T1000 (cell line): ENCODE data around the gene AHCYL2.
"Not testable (repeated sequence)": the region's sequence is repeated elsewhere in the genome, so short reads cannot be mapped to it uniquely, and the experiment has no call there.

ENCODE experiments used
- DNase-seq: peaks from one replicate; lab custom pipeline; 2025; ENCODE audit warnings: mixed read lengths; lab: John Stamatoyannopoulos, UW

Gene AHCYL2

DNA sequence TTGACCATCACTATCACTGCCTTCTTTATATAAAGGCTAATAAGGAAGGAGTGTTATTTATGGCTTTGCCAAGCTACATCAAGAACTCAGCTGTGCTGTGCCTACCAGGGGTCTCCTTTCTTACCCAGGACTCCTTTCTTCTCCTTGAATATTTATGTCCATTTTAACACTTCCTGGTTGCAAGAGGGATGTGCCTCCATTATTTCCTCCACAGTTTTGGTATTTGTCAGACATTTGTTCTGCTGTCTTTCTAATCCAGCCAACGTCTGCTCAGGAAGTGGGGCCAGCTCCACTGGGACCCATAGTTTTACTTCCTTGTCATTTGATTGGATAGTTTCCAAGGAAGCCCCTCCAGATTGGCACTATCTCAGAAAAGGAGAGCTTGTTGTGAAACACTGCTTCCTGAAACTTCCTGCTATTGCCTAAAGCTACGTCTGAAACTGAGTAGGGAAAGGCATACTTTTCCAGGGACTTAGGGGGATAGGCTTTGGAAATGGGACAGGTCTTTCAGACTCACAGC lies 202.8 kb downstream of the AHCYL2 start:
- DNase-seq, result no peak

DNA sequence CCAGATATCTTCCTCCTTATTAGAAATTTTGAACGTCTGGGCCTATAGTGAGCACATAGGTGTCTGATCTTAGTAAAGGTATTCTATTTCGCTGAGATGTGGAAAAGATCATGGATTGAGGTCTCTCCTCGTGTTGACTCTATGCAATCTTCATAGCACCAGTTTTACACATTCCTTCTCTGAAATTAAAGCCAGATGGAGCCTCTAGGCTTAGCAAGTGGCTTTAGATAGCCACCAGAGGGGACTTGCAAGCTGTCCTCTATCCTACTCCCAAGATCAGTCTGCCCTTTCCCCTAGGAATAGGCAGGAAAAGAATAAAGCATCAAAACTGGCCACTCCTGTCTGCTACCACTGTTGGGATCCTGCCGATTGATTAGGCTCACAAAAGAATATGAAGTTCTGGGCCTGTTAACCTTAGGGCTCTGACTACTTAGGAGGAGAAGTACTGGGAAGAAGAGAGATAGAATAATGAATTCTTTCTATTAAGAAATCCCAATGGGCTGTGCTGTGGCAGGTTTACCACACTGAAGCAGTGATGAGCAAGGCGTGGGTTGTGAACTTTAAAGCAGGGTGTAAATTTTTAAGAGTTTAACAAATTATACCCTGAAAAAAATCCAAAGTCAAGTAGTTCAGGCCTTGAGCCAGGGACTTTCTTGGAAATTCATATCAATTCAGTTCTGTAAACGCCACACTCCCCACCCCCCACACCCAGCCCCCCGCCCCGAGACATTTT lies 207.2 kb downstream of the AHCYL2 start:
- DNase-seq, result no peak

DNA sequence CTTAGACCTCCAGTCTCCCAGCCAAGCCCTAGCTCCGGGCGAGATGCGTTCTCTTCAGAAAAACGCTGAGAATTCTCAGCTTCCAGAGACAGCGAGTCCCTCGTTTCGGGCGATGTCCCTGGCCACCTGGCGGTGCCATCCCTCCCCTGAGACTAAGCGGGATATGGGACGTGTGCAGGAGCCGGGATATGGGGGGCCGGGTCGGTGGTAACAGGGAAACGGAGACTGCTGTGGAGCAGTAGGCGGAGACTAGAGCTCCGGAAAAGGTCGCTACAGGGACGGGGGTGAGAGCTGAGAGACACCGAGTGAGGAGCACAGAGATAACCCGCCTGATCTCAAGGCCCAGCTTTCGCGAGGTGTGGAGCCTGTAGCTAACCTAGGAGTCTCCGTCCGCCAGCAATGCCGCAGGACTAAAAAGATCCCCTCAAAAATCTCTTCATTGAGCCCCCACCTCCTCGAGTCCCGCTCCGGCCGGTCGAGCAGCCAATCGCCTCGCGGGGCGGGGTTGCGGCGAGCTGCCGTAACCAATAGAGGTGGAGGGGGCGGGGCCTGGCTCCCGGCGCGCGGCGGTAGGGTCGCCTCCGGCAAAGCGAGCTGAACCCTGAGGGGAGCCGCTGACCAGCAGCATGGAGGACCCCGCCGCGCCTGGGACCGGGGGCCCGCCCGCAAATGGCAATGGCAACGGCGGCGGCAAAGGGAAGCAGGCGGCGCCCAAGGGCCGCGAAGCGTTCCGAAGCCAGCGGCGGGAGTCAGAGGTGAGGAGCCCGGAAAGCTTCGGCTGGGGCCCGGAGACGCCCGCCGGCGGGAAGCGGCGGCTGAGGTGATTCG lies 209.2 kb downstream of the AHCYL2 start, which contains the start of gene STRIP2:
STRIP2 (plus strand) TSS at position 586 of the 828 bp plus-strand sequence; CDS start at position 627, 41 bp downstream.
- DNase-seq, result peak; percentile 76

DNA sequence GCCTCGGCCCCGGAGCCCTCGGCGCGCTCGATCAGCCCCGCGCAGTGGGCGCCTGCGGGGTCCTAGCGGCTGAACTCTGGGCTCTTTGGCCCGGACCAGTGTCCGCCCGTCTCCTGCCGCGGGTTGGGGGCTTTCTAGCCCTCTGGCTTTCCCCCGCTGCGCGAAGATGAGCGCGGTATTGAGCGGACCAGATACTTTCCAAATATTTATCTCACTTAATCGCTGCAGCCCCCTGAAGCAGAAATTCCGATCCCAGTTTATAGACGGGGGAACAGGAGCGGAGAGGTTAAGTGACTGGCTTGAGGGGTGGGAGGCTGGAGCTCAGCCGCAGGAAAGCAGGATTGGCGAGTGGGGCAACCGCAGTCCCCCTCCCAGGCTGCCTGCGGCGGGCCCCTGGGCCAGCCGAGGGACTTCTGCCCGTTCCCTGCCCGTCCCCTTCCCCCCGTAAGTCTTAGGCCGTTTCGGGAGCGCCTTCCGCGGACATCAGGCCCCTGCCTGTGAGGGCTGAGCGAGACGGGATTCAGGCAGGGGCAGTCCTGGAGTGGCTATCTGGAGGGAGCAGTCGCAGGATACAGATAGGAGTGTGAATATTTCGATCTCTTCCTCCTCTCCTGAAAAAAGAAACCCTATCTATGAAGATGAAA lies 210.0 kb downstream of the AHCYL2 start:
- peak; percentile 14 for DNase-seq

DNA sequence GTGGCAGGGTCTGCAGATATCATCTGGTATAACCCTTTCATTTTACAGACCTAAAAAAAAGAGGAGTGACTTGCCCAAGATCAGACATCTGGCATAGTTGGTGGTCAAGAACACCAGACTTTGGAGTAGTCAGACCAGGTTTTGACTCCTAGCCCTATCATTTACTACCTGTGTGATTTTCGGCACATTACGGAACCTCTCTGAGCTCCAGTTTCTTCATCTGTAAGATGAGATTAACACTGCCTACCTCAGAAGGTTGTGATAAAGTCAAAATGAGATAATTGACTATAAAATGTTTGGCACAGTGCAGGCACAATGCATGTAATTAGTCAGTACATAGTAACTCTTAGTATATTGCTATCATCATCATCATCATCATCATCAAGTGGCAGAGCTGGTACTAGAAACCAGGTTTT lies 210.6 kb downstream of the AHCYL2 start:
- DNase-seq, result no peak

DNA sequence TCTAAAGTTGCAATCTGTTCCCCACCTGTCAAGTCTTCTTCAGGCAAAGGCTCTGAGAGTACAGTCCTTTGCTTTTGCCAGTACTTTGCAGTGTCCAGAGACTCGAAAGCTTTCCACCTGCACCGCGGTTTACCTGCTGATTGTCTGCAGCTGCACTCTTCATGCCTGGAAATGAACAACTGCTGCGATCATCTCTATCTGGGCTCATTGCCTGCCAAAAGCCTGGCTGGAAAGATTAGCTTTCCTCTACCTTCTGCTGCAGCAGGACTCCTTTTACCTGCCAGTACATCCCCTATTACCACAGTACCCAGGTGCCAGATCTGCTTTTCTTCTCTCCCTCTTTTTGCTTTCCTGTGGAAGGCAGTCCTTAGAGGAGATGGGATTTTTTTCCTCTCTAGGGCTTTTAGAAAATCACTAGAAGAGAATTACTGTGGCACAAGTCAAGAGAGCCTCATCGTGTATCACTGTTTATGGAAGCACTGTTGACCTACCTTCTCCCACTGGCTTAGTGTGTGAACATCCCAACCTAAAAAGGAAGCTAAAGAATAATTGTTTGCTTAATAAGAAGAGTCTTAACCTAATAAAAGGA lies 211.6 kb downstream of the AHCYL2 start:
- no peak for DNase-seq

DNA sequence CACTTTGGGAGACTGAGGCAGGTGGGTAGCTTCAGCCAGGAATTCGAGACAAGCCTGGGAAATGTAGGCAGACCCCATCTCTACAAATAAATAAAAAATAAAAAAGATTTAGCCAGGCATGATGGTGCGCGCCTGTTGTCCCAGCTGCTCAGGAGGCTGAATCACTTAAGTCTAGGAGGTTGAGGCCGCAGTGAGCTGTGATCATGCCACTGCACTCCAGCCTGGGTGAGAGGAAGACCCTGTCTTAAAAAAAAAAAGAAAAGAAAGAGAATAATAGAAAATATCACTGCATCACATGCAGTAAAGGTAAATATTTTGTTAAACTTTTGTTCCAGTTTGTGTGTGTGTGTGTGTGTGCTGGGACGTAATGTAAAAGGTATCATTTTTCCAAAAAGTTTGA lies 212.4 kb downstream of the AHCYL2 start:
- no peak for DNase-seq

DNA sequence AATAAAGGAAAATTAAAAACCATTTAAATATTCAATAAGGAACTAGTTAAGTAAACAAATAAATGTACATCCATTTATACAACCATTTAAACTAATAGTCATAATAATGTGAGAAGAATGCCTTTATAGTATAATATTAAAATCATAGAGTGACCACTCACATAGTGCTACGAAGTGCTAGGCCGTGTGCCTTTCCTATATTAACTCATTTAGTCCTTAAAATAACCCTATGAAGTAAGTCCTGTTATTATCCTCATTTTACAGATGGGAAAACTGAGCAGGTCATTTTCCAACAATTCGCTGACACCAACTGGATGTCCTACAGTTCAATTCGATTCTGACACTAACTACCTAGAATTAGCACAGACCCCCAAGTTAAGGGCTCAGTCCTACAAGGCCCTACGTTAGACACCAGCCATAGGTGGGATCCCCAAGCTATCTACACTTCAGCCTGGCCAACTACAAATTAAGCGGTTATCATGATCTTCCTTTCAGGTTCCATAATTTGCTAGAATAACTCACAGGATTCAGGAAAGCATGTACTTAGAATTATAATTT lies 213.5 kb downstream of the AHCYL2 start:
- no peak for DNase-seq

DNA sequence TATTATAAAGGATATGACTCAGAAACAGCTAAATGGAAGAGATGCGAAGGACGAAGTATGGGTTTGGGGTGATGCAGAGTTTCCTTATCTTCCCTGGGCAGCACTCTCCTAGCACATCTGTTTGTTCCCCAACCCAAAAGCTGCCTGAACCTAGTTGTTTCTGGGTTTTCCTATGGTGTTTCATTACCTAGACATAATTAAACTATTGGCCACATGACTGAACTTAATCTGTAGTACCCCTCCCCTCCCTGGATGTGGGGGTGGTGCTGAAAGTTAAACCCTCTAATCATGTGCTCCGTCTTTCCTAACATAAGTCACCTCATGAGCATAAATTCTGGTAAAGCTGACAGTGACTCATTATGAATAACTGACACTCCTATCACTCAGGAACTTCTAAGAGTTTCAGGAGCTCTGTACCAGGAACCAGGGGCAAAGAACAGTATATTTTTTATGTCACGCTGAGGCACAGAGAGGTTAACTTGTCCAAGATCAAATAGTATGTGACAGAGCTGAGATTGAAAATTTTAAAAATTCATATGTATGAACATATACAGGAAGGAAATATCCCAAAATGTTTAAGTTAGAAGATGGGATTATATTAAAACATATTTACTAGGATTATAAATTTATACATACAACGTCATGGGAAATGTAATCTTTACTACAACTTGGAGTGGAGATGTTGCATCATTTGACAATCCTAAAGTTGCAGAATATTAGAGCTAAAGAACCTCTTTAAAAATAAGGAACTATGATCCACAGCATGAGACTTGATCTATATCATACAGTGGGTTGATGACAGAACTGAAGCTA lies 214.2 kb downstream of the AHCYL2 start:
- peak; percentile 4 for DNase-seq

DNA sequence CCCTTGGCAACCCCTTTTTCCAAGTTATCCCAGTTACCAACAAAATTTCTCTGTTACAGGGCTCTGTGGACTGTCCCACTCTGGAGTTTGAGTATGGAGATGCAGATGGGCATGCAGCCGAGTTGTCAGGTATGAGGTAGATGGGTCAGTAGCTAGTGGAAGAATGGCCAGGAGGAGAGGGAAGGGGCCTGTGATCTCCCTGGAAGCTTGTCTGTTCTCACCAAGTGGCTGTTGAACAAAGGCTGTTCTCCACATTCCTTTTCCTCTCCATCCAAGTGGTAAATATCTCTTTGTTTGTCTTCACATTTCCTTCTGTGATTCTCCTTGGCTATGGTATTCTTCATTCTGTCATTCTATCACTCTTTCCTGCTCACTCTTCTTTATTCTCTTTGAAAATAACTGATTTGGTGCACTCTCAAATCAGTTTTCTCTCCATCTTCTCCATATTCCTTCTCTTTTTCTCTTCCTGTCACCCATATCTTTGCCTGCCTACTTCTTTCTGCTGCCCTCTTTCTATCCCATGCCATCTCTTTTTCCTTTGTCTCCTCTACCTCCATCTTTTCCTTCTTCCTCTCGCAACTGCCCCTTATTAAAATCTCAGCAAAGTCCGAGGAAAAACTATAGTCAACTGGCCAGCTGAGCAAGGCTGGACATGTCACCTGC lies 215.3 kb downstream of the AHCYL2 start:
- DNase-seq, result no peak

DNA sequence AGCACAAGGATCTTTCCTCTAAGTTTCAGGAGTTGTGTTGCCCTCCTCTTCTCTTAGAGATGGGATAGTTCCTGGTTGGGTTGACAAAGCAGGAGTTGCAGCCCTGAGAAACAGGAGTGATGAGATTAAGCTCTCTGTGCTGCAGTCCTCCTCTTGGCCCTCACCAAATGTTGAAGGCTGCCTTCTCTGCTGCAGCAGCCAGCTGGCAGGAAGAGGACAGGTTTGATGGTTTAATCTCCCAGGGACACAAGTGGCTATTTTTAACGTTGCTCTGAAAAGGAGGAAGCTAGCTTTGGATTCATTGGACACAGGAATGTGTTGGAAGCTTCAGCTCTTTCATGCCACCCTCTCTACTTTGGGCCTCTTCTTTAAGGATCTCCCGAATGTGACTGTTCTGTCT lies 218.8 kb downstream of the AHCYL2 start:
- no peak for DNase-seq

DNA sequence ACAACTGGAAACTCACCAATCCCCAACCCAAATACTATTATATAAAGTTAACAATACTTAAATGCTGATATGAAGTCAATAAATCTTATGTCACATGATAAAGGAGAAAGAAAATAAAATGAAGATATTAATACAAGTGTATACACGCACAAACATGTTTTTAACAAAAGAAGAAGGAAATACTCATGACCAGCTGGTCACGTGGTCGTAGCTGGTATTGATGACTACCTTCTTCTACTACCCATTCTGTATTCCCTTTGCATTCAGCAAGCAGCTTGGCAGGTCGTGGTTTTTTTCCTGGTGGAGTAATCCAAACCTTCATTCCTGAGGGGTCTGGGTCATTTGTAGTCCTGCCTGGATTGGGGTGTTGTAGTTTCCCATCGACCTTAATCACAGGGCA lies 219.9 kb downstream of the AHCYL2 start:
- not testable (repeated sequence) for DNase-seq

DNA sequence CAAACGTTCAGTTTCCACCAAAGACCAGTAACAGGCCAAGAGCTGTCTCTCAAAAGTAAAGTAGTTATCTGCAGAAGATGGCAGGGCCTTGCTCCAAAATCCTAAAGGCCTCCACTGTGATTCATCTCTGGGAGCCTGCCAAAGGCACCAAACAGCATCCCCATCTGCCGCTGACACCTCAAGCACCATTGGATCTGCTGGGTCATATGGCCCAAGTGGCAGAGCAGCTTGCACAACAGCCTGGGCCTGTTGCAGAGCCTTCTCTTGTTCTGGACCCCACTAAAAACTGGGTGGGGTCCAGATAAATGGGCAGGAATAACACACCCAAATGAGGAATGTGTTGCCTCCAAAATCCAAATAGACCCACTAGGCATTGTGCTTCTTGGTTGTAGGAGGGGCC lies 222.1 kb downstream of the AHCYL2 start:
- not testable (repeated sequence) for DNase-seq

DNA sequence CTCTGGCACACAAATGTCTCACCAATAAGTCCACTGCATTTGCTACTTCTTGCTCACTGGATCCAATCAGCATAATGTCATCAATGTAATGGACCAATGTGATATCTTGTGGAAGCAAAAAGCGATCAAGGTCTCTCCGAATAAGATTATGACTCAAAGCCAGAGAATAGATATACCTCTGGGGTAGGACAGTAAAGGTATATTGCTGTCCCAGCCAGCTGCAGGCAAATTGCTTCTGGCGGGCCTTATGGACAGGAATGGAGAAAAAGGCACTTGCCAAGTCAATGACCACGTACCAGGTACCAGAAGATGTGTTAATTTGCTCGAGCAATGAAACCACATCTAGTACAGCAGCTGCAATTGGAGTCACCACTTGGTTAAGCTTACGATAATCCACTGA lies 222.6 kb downstream of the AHCYL2 start:
- not testable (repeated sequence) for DNase-seq

DNA sequence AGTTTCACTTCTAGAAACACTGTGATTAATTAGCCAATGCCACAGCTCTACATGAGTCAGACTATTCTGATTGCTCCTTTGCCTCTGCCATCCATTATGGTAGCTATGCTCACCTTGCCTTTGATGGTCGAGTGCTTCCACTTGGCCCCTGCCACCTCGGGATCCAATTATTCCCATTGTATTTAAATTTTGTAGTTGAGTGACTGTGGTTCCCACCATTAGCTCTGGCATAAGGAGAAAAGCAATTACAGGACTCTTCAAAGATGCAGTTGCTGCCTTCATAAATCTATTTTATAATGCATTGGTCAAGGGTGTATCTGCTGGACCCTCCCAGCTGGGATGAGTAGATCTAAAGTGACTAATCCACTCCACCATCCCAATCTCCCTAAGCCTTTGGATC lies 223.8 kb downstream of the AHCYL2 start:
- not testable (repeated sequence) for DNase-seq

DNA sequence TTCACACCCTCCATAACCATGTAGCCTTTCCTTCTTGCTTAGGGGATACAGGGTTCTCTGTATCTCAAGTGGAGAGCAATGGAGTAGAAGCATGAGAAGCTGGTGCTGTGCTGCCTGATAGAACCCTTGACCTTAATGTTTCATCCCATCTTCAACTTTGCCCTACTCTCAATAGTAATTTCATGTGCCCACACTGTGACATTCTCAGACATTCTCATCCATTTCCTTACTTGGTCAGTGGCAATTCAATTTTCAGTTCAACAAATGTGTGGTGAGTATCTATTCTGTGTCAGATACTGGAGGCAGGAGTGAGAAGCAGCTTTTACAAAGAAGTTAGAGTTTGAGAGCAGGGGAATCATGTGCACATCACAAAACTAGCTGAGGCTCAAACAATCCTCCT lies 225.5 kb downstream of the AHCYL2 start:
- DNase-seq, result no peak

DNA sequence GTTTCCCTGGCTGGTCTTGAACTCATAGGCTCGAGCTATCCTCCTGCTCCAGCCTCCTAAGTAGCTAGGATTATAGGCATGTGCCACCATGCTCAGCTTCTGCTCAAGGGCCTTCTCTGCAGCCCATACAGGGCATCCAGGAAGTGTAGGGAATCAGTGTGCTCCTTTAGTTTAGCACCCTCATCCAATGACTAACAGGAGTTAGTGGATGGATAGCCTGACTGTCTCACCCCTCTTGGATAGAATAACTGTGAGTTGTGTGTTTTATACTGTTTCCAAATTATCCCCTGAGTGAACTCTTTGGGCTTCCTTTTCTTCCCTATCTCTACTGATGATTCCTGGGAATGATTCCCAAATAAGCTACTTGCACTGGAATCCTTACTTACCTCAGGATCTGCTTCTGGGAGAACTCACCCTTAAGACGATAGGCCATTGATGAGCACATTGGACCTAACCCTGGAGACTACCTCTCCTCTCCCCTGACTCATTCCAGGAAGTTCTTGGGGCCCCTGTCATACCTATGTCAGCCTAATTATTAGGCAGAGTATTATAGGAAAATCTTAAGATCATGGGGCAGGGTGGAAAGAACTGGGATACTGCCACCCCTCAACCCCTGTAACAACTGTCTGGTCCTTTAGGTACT lies 227.9 kb downstream of the AHCYL2 start:
- DNase-seq, result no peak

DNA sequence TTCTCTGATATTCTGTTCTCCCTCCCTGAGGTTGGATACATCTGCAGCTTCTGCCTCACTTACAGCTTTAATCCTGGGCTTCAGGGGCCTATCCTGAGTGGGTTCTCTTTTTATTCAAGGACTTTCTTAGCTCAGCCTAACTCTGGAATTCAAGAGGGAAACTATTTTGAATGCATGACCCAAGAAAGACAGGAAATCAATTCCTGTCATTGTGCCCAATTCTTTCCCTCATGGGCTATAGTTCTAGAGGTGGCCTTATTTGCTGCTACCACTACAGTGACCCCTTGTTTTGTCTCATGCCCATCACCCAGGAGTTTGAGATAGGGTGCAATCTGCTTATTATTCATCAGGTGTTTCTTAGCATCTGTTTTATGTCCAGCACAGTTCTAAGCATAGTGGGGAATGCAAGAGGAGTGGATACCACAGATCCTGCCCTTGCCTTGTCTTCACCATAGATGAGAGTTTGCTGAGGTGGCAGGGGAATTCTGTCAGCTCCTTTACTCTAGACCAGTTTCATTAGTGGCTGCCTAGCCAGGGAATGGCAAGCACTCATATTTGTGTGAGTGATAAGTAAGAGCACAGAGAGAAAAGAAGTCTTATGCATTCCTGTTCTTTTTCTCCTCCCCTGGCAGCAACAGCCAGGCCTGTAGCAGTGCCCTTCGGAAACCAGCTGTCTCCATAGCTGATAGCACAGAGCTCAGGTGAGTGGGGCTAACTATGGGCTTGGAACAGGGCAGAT lies 228.8 kb downstream of the AHCYL2 start:
- DNase-seq, result no peak

DNA sequence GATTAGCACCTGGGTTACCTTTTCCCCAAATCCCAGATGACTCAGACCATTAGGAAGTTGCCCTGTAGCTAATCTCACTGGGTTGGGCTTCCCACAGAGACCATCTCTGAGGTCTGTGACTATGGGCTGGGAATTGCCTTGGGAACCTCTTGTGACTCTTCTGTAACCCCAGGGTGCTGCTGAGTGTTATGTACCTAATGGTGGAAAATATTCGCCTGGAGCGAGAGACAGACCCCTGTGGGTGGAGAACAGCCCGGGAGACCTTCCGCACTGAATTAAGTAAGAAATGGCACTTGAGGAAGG lies 229.4 kb downstream of the AHCYL2 start:
- no peak for DNase-seq
